ENCODE results near the gene HAND2.

Gene HAND2

DNA sequence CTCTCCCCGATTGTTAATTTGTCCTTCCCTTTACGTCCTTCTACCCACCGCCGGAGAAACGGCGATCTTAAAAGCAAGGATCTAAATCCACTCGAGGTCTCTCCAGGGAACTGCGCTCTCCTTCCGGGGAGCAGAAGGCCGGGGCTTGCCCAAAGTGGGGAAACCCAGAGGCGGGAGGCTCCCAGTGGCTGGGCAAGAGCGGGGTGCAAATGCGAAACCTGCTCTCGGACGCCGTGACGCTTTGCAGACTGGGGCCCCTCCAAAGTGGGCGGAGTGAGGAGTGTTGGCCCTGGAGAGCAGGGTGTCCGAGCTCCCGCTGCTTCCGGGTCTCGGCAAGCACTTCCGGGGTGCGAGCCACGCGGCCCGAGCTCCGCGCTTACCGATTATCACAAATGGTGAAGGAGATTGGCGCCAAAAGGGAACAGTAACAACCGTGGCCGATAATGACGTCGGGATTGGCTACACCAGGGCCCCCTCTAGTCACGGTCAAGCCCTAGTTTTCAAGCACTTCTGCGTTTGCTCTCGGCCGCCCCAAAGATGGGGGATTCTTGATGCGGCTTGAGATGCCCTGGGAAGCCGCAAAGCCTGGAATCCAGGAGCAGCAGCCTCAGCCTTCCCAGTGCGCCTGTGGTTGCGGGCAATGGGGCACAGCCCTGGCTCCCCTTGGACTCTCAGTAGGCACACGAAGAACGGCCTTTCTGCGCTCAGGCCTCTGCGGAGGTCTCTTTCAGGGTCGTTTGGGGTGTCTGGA is 29.0 kb downstream of the HAND2 start:
- DNase-seq, result no peak

- DNase-seq, result no peak
These were observed 30.1 kb downstream of the HAND2 start for GRCh38 chr4:173499658-173500535.

- no peak for DNase-seq
These were observed 31.3 kb downstream of the HAND2 start for GRCh38 chr4:173498771-173499170.

DNA sequence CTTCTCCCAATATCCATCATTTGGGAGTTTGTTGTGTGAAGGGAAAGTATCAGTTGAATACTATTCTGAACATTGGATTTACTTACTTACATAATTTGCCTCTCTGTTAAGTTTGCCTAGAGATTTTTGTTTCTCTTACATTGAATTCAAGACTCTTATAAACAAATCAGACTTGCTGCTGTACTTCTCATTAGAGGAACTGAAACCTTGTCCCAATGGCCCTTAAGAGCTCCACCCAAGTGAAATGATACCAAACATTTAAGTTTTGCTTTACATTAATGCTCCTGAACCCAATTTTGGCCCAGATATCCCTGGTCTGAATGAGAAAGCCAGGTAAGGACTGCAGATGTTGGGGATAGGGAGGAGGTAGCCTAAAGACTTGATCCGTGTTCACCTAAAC is 32.0 kb downstream of the HAND2 start:
- no peak for DNase-seq

- peak; percentile 81 for DNase-seq
These were observed 35.7 kb downstream of the HAND2 start for GRCh38 chr4:173494013-173494970.

- DNase-seq, result no peak
These were observed 37.0 kb downstream of the HAND2 start for GRCh38 chr4:173493041-173493440.

- no peak for DNase-seq
These were observed 37.7 kb downstream of the HAND2 start for GRCh38 chr4:173492315-173492714.

GRCh38 chr4:173490817-173491528 is 39.1 kb downstream of the HAND2 start:
- no peak for DNase-seq

DNA sequence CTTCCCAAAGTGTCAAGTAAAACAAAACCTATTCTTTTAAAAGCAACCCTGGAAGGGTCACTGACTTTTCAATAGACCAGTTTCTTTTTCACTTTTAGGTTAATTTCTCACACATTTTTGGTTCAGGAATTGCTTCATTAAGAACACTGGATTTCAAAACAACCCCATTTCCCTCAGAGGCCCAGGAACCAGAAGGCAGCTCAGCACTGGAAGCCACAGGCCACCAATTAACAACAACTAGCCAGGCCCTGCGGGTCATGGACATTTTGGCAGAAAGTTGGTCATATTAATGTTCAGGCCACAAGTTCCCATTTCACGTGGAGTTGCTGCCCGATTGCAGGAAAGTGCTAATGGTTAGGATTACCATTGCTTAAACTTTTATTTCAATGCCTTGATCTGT is 39.8 kb downstream of the HAND2 start:
- DNase-seq, result no peak

DNA sequence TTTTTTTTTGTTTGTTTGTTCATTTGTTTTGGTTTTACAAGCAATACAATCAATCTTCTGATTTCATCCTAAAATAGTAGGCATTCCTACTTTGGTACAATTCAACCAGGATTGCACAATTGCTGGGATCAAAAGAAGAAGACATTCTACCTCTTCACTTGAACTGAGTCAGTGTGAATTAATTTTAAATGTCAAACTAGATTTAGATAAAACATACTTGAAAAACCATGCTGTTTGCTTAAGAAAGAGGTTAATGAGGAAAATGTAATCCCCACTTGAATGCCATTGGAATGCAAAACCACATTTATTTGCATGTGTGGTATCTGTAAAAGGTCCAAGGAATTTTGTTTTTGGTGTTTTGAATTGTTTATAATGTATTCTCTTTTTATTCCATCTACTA is 40.5 kb downstream of the HAND2 start:
- no peak for DNase-seq

DNA sequence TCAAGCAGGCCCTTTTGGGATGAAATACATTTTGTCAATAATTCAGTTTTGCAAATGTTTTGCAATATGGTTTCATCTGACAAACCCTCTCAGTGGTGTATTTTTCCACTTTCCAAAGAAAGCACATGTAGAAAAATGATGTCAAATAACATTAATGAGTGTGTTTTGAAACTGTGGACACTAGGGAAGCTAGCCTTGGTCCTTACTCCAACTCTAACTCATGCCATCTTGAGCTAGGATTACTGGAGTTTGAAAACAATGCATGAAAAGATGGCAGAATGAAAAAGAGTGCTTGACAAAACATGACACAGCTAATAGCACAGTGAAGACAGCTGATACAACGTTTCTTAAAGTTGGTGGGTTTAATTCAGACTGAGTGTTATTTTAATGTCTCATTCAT is 41.4 kb downstream of the HAND2 start:
- no peak for DNase-seq

DNA sequence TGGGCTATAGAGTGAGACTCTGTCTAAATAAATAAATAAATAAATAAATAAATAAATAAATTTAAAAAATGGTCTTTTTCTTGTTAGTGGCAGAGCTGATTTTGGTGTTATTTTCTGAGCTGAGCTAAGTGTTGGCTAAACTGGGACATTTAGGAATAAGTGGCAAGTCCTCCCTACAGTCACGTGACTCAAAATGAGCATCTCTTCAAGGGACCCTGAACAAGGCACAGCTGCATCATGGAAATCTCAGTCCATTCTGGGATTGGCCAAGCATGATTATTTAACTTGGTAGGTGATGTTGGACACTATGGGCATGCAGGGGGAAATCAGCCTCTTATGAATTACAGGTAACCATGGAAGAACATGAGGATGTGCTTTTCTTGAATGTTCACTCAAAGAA is 42.0 kb downstream of the HAND2 start:
- no peak for DNase-seq

- peak; percentile 4 for DNase-seq
These were observed 43.2 kb downstream of the HAND2 start for GRCh38 chr4:173486714-173487392.

DNA sequence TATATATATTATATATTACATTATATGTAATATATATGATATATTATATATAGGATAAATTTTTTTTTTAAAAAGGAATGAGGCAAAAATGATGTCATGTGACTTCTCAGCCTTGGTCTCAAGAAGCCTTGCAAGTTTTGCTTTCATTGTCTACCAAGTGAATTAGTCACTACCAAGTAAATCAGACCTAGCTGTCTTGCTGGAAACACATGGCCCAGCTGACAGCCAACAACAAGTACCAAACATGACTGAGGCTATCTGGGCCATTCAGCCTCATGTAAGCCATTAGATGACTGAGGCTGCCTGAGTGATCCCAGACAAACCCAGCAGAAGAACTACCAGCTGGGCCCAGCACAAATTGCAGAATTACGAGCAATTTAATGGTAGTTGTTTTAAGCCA is 44.9 kb downstream of the HAND2 start:
- DNase-seq, result no peak

GRCh38 chr4:173482330-173482931 is 47.6 kb downstream of the HAND2 start:
- DNase-seq, result no peak

DNA sequence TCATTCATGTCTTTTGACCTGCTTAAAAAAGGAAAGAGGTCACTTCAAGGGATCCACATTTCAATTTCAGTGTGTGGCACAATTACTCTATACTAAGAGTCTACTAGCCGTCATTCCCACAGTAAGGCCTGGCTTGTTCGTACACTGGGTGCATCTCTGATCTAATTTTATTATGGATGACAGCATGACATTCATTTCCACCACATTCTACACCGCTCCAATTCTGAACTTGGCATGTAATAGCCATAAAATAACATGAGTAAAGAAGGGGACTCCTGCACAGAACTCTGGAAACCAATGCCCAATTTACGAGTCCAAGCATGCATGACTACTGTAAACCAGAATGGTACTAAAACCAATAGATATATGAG is 51.1 kb downstream of the HAND2 start:
- DNase-seq, result no peak

DNA sequence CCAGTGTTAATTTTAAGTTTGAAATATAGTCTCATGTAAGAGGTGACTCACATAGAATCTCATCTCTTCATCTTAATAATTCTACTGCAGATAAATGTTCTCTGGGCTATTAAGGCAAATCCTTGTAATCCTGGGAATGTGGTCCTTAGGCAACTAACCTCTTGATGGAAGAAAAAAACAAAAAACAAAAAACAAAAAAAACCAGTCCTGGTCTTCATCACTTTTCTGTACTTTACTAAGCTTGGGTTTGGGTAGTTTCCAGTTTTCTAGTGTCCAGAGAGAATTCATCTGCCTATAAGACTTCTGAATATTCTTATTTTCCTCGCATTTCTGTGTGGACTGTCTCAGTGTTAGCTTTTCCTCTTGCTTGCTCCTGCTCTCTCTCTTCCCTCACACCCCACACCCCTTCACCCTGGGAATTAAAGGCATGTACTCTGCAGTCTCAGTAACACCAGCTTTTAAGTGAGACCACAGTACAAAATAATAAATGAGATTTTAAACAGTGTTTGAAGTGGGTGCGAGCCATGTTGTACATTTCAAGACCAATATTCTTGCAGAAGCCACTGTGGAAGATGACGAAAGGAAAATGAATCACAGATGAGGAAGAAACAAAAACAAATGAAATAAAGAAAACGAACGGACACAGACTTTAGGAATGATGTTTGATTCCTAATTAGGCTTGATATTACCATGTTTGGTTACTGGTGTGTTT is 51.7 kb downstream of the HAND2 start:
- DNase-seq, result no peak

DNA sequence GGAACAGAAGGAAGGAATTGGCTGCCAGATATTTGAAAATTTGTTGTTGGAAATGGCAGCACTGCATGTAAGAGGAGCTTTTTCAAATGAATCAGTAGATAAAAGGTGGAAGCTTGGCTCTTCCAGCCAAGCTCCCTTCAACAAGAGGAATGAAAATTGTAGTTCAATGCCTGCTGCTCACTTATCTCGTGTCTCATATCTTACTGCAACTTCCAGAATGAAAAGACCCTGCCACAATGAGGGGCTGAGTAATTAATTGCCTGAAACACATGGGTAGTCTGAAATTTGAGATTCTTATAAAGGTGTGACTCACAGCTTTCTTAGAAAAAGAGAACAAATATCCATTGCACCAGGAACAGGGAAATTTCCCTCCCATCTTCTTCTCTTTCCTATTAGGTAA is 53.0 kb downstream of the HAND2 start:
- DNase-seq, result no peak

Measured in NCI-H345 (cell line).